MCF 10A (cell line): ENCODE data around the gene ABLIM3. TPM values are rescaled to one million over a fixed set of nuclear protein-coding genes. Genes with fewer than 3 reads are reported as not detected.

ENCODE experiments used
- BruUV-seq: library from RNA; stranded (reverse); fragments of 400-500 nt; replicated peaks from 2 replicates; lab custom pipeline; 2021; lab: Mats Ljungman, UMichigan
- CTCF ChIA-PET: fragments of 300-600 bp; sonication (Branson Sonifier 250); formaldehyde crosslinking; extraction: SDS; loops from one replicate; lab custom pipeline; 2021; ENCODE audit warnings: antibody characterized with exemption, inconsistent platforms; lab: Yijun Ruan, JAX
- POLR2A ChIA-PET: fragments of 300-600, 350-650 bp; sonication (Branson Sonifier 250); formaldehyde crosslinking; extraction: SDS; loops from one replicate; lab custom pipeline; 2020; ENCODE audit warnings: antibody characterized with exemption, inconsistent platforms; lab: Yijun Ruan, JAX
- DNase-seq: peaks from one replicate; pipeline ENCODE4 v3.0.0-alpha.2; 2018; ENCODE audit not compliant: unreplicated experiment
- H3K27ac Mint-ChIP-seq: one replicate; pipeline ENCODE4 v1.8.0; 2022; ENCODE audit warnings: mild to moderate bottlenecking, low read depth, mixed read lengths; ENCODE audit not compliant: unreplicated experiment
- H3K27me3 Mint-ChIP-seq: one replicate; pipeline ENCODE4 v1.8.0; 2022; ENCODE audit warnings: mixed read lengths; ENCODE audit not compliant: insufficient read depth, unreplicated experiment
- H3K36me3 Mint-ChIP-seq: one replicate; pipeline ENCODE4 v1.8.0; 2022; ENCODE audit warnings: mild to moderate bottlenecking, moderate library complexity, mixed read lengths; ENCODE audit not compliant: insufficient read depth, unreplicated experiment
- H3K4me1 Mint-ChIP-seq: one replicate; pipeline ENCODE4 v1.8.0; 2022; ENCODE audit warnings: mixed read lengths; ENCODE audit not compliant: insufficient read depth, unreplicated experiment
- H3K4me3 Mint-ChIP-seq: one replicate; pipeline ENCODE4 v1.8.0; 2022; ENCODE audit warnings: mild to moderate bottlenecking, moderate library complexity, mixed read lengths; ENCODE audit not compliant: unreplicated experiment
- H3K9me3 Mint-ChIP-seq: one replicate; pipeline ENCODE4 v1.8.0; 2022; ENCODE audit warnings: mixed read lengths; ENCODE audit not compliant: unreplicated experiment
- intact Hi-C: fragments of 100-400 bp; cut with micrococcal nuclease; formaldehyde crosslinking; loops from 2 replicates; pipeline ENCODE4 v1.14.1; 2022
- total RNA-seq: library from RNA; stranded (reverse); gene quantifications from 2 replicates; pipeline ENCODE4 v1.2.3, GENCODE V29; 2022
- TF ChIP-seq, protein P1 (sequence below): fragments of 200-600 bp; IDR thresholded peaks from one replicate; pipeline ENCODE4 v1.8.0; 2022; ENCODE audit warnings: antibody characterized with exemption, mild to moderate bottlenecking; ENCODE audit not compliant: unreplicated experiment

The ABLIM3 gene
- total RNA-seq, 1 experiment from 2014 or later, result 168 TPM

DNA sequence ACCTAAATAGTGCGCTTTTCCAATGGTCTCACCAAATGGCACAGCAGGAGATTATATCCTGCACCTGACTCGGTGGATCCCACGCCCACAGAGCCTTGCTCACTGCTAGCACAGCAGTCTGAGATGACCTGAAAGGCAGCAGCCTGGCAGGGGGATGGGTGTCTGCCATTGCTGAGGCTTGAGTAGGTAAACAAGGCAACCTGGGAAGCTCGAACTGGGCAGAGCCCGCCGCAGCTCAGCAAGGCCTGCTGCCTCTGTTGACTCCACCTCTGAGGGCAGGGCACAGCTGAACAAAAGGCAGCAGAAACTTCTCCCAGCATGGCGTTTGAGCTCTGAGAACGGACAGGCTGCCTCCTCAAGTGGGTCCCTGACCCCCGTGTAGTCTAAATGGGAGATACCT, 18.1 kb upstream of the ABLIM3 start:
- DNase-seq, result no peak
- POLR2A ChIA-PET, result interaction anchor here (1.0 to 3.4 kb wide), 3 partner anchors 8 to 295 kb away, joined by 3 to 23 read pairs (median 3); no protein-coding TSS in a partner anchor
- Mint-ChIP-seq H3K4me3 (no peak overlapping the region), H3K4me1 (peaks cover 46% of the 10 kb centered on the region), H3K27me3 (no peaks in the 10 kb centered on the region), H3K9me3 (no peaks in the 10 kb centered on the region), H3K27ac (no peak overlapping the region), H3K36me3 (peaks cover 6% of the 10 kb centered on the region)
- TF ChIP-seq, protein P1, sequence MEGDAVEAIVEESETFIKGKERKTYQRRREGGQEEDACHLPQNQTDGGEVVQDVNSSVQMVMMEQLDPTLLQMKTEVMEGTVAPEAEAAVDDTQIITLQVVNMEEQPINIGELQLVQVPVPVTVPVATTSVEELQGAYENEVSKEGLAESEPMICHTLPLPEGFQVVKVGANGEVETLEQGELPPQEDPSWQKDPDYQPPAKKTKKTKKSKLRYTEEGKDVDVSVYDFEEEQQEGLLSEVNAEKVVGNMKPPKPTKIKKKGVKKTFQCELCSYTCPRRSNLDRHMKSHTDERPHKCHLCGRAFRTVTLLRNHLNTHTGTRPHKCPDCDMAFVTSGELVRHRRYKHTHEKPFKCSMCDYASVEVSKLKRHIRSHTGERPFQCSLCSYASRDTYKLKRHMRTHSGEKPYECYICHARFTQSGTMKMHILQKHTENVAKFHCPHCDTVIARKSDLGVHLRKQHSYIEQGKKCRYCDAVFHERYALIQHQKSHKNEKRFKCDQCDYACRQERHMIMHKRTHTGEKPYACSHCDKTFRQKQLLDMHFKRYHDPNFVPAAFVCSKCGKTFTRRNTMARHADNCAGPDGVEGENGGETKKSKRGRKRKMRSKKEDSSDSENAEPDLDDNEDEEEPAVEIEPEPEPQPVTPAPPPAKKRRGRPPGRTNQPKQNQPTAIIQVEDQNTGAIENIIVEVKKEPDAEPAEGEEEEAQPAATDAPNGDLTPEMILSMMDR, result no peak
- BruUV-seq, result no TSS peak
- intact Hi-C loops, result no loop called here
- CTCF ChIA-PET, result interaction anchor here (0.6 to 20.7 kb wide), 19 partner anchors 8 to 386 kb away, joined by 3 to 732 read pairs (median 4); no protein-coding TSS in a partner anchor

DNA sequence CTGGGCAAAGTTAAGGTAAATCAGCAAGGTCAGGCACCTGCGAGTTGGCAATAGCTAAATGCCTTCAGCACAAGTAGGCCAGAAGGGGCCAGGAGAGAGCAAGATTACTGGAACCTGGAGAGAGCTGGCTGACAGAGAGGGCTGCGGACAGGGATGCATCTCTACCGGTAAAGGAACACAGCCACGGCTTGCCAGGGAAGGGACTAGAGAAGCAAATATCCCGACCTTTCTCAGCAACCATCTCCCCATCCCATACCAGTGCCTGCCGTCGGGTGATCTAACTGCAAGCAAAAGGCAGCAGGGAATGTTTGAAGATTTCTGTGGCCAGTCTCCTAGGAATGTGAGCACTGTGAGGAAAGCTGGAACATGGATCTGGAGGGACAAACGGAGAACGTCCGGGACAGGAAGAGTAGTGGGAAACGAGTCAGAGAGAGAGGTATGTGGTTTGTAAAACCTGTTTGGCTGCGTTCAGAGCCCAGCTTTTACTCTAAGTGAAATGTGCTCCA, 15.9 kb upstream of the ABLIM3 start:
- H3K4me1 Mint-ChIP-seq, result peaks cover 58% of the 10 kb centered on the region
- ChIA-PET CTCF (interaction anchor here (0.5 to 20.7 kb wide), 63 partner anchors 10 to 1175 kb away, joined by 3 to 732 read pairs (median 4); partner anchors contain the start of genes ABLIM3 and SH3TC2), POLR2A (interaction anchor here (0.6 to 3.4 kb wide), 16 partner anchors 9 to 231 kb away, joined by 3 to 36 read pairs (median 4); partner anchors contain the start of gene ABLIM3)
- H3K36me3 Mint-ChIP-seq, result peaks cover 6% of the 10 kb centered on the region
- peak; percentile 85 for DNase-seq
- peak overlapping the region; percentile 67 for H3K4me3 Mint-ChIP-seq
- intact Hi-C loops, result loop anchor here (1.0 kb wide), 1 partner anchor 104 kb away; no protein-coding TSS in a partner anchor
- H3K27ac Mint-ChIP-seq, result peak overlapping the region; percentile 84
- BruUV-seq, result no TSS peak
- H3K27me3 Mint-ChIP-seq, result no peaks in the 10 kb centered on the region
- TF ChIP-seq, protein P1, result peak; percentile 73
- H3K9me3 Mint-ChIP-seq, result no peaks in the 10 kb centered on the region

DNA sequence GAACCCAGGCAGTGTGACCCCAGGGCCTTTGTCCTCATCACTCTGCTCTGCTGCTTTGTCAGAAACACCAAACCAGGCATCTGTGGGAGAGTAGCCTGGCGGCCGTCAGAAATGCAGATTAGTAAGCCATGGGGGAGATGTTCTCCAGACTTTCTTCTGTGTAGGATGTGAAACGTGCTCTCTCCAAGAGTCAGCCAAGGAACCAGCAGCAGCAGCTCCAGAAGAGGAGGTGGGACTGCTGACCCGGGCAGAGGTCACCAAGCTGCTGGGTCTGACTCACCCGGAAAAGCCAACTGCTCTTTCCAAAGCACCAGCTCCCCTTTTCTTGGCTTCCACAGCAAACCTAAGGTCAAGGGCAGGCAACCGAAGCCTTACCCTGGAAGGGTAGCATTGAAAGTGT, 14.4 kb upstream of the ABLIM3 start:
- H3K4me1 Mint-ChIP-seq, result peaks cover 69% of the 10 kb centered on the region
- POLR2A ChIA-PET, result interaction anchor here (0.7 to 3.4 kb wide), 26 partner anchors 9 to 982 kb away, joined by 3 to 36 read pairs (median 4); partner anchors contain the start of genes ABLIM3, AFAP1L1 and GRPEL2

More for the DNA sequence above, 14.4 kb upstream of the ABLIM3 start:
- peak; percentile 52 for DNase-seq
- H3K27ac Mint-ChIP-seq, result peak overlapping the region; percentile 84
- H3K36me3 Mint-ChIP-seq, result peaks cover 6% of the 10 kb centered on the region
- CTCF ChIA-PET, result interaction anchor here (0.5 to 20.7 kb wide), 38 partner anchors 9 to 905 kb away, joined by 3 to 732 read pairs (median 4); partner anchors contain the start of genes ABLIM3 and SH3TC2
- BruUV-seq, result no TSS peak
- H3K9me3 Mint-ChIP-seq, result no peaks in the 10 kb centered on the region
- TF ChIP-seq, protein P1, result no peak
- intact Hi-C loops, result no loop called here
- no peaks in the 10 kb centered on the region for H3K27me3 Mint-ChIP-seq
- H3K4me3 Mint-ChIP-seq, result peak overlapping the region; percentile 67
